GM12874 (cell line): ENCODE measurements around the gene ABCC5.

Experiments used
- CTCF ChIP-seq: IDR thresholded peaks from 2 replicates; pipeline ENCODE4 v1.5.1; 2011; ENCODE audit warnings: low read depth, mild to moderate bottlenecking, control low read depth, low read length, moderate library complexity; ENCODE audit not compliant: insufficient read depth

ABCC5 gene

GRCh38 chr3:184011230-184011876 is 6.3 kb downstream of the ABCC5 start:
- TF ChIP-seq CTCF = no peak

- no peak for TF ChIP-seq CTCF
These were observed 9.5 kb downstream of the ABCC5 start for GRCh38 chr3:184008161-184008560.

- no peak for TF ChIP-seq CTCF
These were observed 11.7 kb downstream of the ABCC5 start for GRCh38 chr3:184005941-184006507.

GRCh38 chr3:184004476-184004875 is 13.2 kb downstream of the ABCC5 start:
- TF ChIP-seq CTCF = no peak

- no peak for TF ChIP-seq CTCF
These were observed 14.3 kb downstream of the ABCC5 start for GRCh38 chr3:184003187-184003967.

GRCh38 chr3:184002469-184002868 is 15.2 kb downstream of the ABCC5 start:
- TF ChIP-seq CTCF = no peak

GRCh38 chr3:184001761-184002160 is 15.9 kb downstream of the ABCC5 start:
- no peak for TF ChIP-seq CTCF
